Stimulated activated CD4-positive, alpha-beta T cell treated with anti-CD3 and anti-CD28 coated beads, Interleukin-4, amount 100 ng/mL, for 1 hour (primary cell): ENCODE results near the gene PRAMEF26.
"Not testable (repeated sequence)": the region's sequence is repeated elsewhere in the genome, so short reads cannot be mapped to it uniquely, and the experiment has no call there.

ENCODE experiments used
- DNase-seq: peaks from one replicate; pipeline ENCODE4 v3.0.0-alpha.2; 2020

Gene PRAMEF26

GRCh38 chr1:13155909-13156308 lies at the start of gene PRAMEF26:
Gene PRAMEF26 (minus strand): TSS chr1:13156009. CDS start chr1:13153095, 2,914 bp downstream.
- DNase-seq: not testable (repeated sequence)

DNA sequence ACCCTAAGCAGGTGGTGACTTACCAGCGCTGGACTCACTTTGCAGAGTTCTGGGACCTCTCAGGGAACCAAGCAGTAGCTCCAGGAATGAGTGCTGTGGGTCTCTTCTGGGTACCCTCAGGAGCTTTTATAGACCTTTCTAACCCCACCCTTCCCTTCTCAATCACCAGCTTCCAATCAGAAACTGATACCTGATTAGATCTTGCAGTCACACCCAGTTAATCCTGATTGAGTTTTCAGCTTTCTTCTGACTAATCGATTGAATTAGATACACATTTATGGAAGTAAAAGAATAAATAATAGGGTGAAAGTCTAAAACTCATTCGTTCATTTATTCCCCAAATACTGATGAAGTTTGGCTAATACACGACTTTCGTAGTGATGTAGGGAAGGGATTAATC lies 45.5 kb upstream of the PRAMEF26 start, which contains the start of gene PRAMEF13:
PRAMEF13 (minus strand) TSS at position 101 of the 400 bp plus-strand sequence. CDS start 1,820 bp downstream, outside the sequence.
- not testable (repeated sequence) for DNase-seq

GRCh38 chr1:13171548-13171947 lies 15.7 kb upstream of the PRAMEF26 start, which contains the start of gene PRAMEF9:
Gene PRAMEF9 (plus strand): TSS chr1:13171848. CDS start chr1:13175281, 3,433 bp downstream.
- DNase-seq: not testable (repeated sequence)

- not testable (repeated sequence) for DNase-seq
Observed at GRCh38 chr1:13165531-13165930, 9.7 kb upstream of the PRAMEF26 start, which contains the start of gene HNRNPCL4. Gene HNRNPCL4 (minus strand): TSS chr1:13165631. CDS start chr1:13165467, 164 bp downstream.

GRCh38 chr1:13116754-13117153 lies 39.1 kb downstream of the PRAMEF26 start, which contains the start of gene HNRNPCL2:
Gene HNRNPCL2 (minus strand): TSS chr1:13116854. CDS start chr1:13116400, 454 bp downstream.
- DNase-seq: not testable (repeated sequence)
